Mesenchymal stem cell (in vitro differentiated cells and primary cell): Measurements from ENCODE around the gene LRRC9.
A peak's percentile ranks its signal among the peaks of the same experiment; 100 is the strongest.

Experiments
- DNase-seq: peaks from one replicate; pipeline ENCODE4 v3.0.0-alpha.2; 2013
- H2AFZ ChIP-seq: one replicate; pipeline ENCODE4 v1.6.1; 2013; ENCODE audit warnings: low read depth, mild to moderate bottlenecking, control low read depth, inconsistent platforms, low read length, moderate library complexity
- H2AK5ac ChIP-seq: 2 replicates; pipeline ENCODE4 v1.6.1; 2013; ENCODE audit warnings: low read length, moderate library complexity, mild to moderate bottlenecking, inconsistent platforms; ENCODE audit not compliant: severe bottlenecking
- H2BK120ac ChIP-seq: one replicate; pipeline ENCODE4 v1.6.1; 2013; ENCODE audit warnings: low read depth, mild to moderate bottlenecking, inconsistent platforms, low read length, moderate library complexity
- H2BK12ac ChIP-seq, 2 experiments: one replicate each; pipeline ENCODE4 v1.6.1; 2013; ENCODE audit warnings: inconsistent platforms in 2 of 2, low read length in 2 of 2, mild to moderate bottlenecking in 2 of 2, moderate library complexity in 2 of 2, control low read depth in 1 of 2
- H2BK15ac ChIP-seq: one replicate; pipeline ENCODE4 v1.6.1; 2013; ENCODE audit warnings: mild to moderate bottlenecking, low read depth, inconsistent platforms; ENCODE audit not compliant: poor library complexity, severe bottlenecking
- H2BK5ac ChIP-seq: 2 replicates; pipeline ENCODE4 v1.6.1; 2013; ENCODE audit warnings: low read depth, mild to moderate bottlenecking, low read length, control low read depth, inconsistent platforms; ENCODE audit not compliant: poor library complexity, severe bottlenecking
- H3K14ac ChIP-seq, 2 experiments: one replicate each; pipeline ENCODE4 v1.6.1; 2013; ENCODE audit warnings: inconsistent platforms in 2 of 2, low read length in 2 of 2, control low read depth in 1 of 2, mild to moderate bottlenecking in 1 of 2, moderate library complexity in 1 of 2
- H3K18ac ChIP-seq, 2 experiments: one replicate each; pipeline ENCODE4 v1.6.1; 2013; ENCODE audit warnings: inconsistent platforms in 2 of 2, low read length in 2 of 2, control low read depth in 1 of 2, low read depth in 1 of 2, mild to moderate bottlenecking in 1 of 2
- H3K23ac ChIP-seq, 2 experiments: one replicate each; pipeline ENCODE4 v1.6.1; 2013; ENCODE audit warnings: inconsistent platforms in 2 of 2, low read length in 2 of 2, mild to moderate bottlenecking in 2 of 2, moderate library complexity in 2 of 2, control low read depth in 1 of 2
- H3K27ac ChIP-seq: 2 replicates; pipeline ENCODE4 v1.5.1; 2013; ENCODE audit warnings: mild to moderate bottlenecking, moderate library complexity, low read length, control low read depth, inconsistent platforms; ENCODE audit not compliant: poor library complexity, severe bottlenecking
- H3K27me3 ChIP-seq, 2 experiments: 2 replicates each; pipeline versions ENCODE4 v1.6.1 to v1.7.0; 2013; ENCODE audit warnings: low read length in 2 of 2, mild to moderate bottlenecking in 2 of 2, moderate library complexity in 2 of 2, control low read depth in 1 of 2, inconsistent platforms in 1 of 2; ENCODE audit not compliant: control insufficient read depth in 1 of 2, insufficient read depth in 1 of 2
- H3K36me3 ChIP-seq, 2 experiments: 2 replicates each; pipeline versions ENCODE4 v1.6.1 to v1.7.0; 2013; ENCODE audit warnings: low read length in 2 of 2, control low read depth in 1 of 2, inconsistent platforms in 1 of 2, low read depth in 1 of 2, mild to moderate bottlenecking in 1 of 2; ENCODE audit not compliant: insufficient read depth in 2 of 2, control insufficient read depth in 1 of 2
- H3K4ac ChIP-seq, 2 experiments: one replicate each; pipeline ENCODE4 v1.6.1; 2013; ENCODE audit warnings: inconsistent platforms in 2 of 2, low read length in 2 of 2, mild to moderate bottlenecking in 2 of 2, moderate library complexity in 2 of 2, control low read depth in 1 of 2, low read depth in 1 of 2
- H3K4me1 ChIP-seq: 2 replicates; pipeline ENCODE4 v1.6.1; 2013; ENCODE audit warnings: low read depth, low read length, control low read depth; ENCODE audit not compliant: control insufficient read depth, insufficient read depth
- H3K4me2 ChIP-seq: 2 replicates; pipeline ENCODE4 v1.6.1; 2013; ENCODE audit warnings: low read length, mild to moderate bottlenecking, inconsistent platforms; ENCODE audit not compliant: poor library complexity, severe bottlenecking
- H3K4me3 ChIP-seq, 2 experiments: 2 replicates each; pipeline versions ENCODE4 v1.5.1 to v1.7.0; 2013; ENCODE audit warnings: low read length in 2 of 2, mild to moderate bottlenecking in 2 of 2, control low read depth in 1 of 2, low read depth in 1 of 2; ENCODE audit not compliant: insufficient read depth in 1 of 2
- H3K79me1 ChIP-seq: replicated peaks from 2 replicates; pipeline ENCODE4 v1.6.1; 2013; ENCODE audit warnings: mild to moderate bottlenecking, control low read depth, low read length, inconsistent platforms; ENCODE audit not compliant: poor library complexity, severe bottlenecking
- H3K9ac ChIP-seq: 2 replicates; pipeline ENCODE4 v1.7.0; 2013; ENCODE audit warnings: mild to moderate bottlenecking, low read length, moderate library complexity
- H3K9me3 ChIP-seq: 2 replicates; pipeline ENCODE4 v1.7.0; 2013; ENCODE audit warnings: mild to moderate bottlenecking, low read length; ENCODE audit not compliant: control insufficient read depth
- H4K8ac ChIP-seq: one replicate; pipeline ENCODE4 v1.6.1; 2013; ENCODE audit warnings: inconsistent platforms, mild to moderate bottlenecking, low read length, moderate library complexity
- H4K91ac ChIP-seq: one replicate; pipeline ENCODE4 v1.6.1; 2013; ENCODE audit warnings: mild to moderate bottlenecking, low read length, inconsistent platforms
- WGBS: methylation state at CpG from one replicate; pipeline ENCODE4 v1.1.7; 2013; ENCODE audit warnings: mixed read lengths; 5-methylcytosine and 5-hydroxymethylcytosine counted together

LRRC9 gene

DNA sequence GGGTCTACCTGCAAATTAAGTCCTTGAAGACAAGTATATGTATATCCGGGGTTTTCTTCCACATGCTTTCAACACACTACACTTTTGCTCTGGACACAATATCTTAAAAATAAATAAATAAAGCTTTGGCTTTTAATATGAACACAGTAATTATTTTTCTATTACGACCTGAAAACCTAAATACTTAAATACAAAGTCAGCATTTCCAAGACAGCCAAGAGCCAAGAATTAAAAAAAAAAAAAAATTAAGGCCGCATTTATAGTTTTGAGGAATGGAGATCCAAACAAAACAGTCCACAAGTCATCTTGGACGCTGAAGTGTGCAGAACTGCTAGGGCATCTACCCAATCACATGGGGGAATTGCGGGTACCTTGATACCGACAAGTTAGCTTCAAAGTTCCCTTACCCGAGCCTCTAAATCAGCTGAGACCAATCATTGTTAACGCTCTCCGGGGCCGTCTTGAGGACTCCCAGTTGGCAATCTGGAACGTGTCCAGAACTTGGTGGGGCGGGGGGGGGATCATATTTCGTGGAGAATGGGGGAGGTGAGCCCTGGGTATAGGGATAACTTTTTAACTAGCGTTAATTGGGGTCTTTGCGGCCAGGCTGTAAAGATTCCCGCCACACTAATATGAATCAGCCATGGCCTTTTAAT is 171.0 kb downstream of the LRRC9 start:
- peak overlapping the region; percentile 100 for H3K9ac ChIP-seq
- no peak overlapping the region for H2AK5ac ChIP-seq
- H2BK12ac ChIP-seq, result no peak overlapping the region
- peak overlapping the region; percentile 86 for H2BK120ac ChIP-seq
- peak overlapping the region; percentile 66 for H4K8ac ChIP-seq
- H3K23ac ChIP-seq, result no peak overlapping the region
- H2BK5ac ChIP-seq, result no peak overlapping the region
- peak; percentile 75 for DNase-seq
- H2AFZ ChIP-seq, result no peak overlapping the region
- H3K18ac ChIP-seq, result peak overlapping the region in 1 of 2 experiments; percentile 73
- 24% methylated on average over 10 of the region's 16 CpGs for WGBS
- H3K27me3 ChIP-seq, result no peaks in the 10 kb centered on the region
- no peaks in the 10 kb centered on the region for H3K9me3 ChIP-seq
- H3K36me3 ChIP-seq, result no peaks in the 10 kb centered on the region
- peaks cover 2% of the 10 kb centered on the region for H3K79me1 ChIP-seq
- H3K27ac ChIP-seq, result peak overlapping the region; percentile 90
- H3K4ac ChIP-seq, result no peak overlapping the region
- peak overlapping the region; percentile 84 to 98 for H3K4me3 ChIP-seq
- H3K4me2 ChIP-seq, result peak overlapping the region; percentile 78
- peaks cover 3% of the 10 kb centered on the region for H3K4me1 ChIP-seq
- H2BK15ac ChIP-seq, result no peak overlapping the region
- peak overlapping the region; percentile 59 for H4K91ac ChIP-seq
- H3K14ac ChIP-seq, result no peak overlapping the region

GRCh38 chr14:60091550-60092525 is 171.9 kb downstream of the LRRC9 start, which contains the start of gene PCNX4:
Gene PCNX4, plus strand, starts transcription at chr14:60091923. Its CDS starts 15,716 bp downstream, at chr14:60107639.
- Histone ChIP-seq H3K9ac (peak within 1 kb of the TSS; percentile 100), H3K23ac (peak within 1 kb of the TSS in 1 of 2 experiments; percentile 84), H2AK5ac (peak within 1 kb of the TSS; percentile 43), H2AFZ (peak within 1 kb of the TSS; percentile 74), H3K79me1 (peaks cover 2% of the 10 kb centered on the region), H3K27me3 (no peaks in the 10 kb centered on the region), H3K4me3 (peak within 1 kb of the TSS; percentile 84 to 98), H4K8ac (peak within 1 kb of the TSS; percentile 93), H2BK15ac (peak within 1 kb of the TSS; percentile 15), H3K36me3 (no peaks in the 10 kb centered on the region), H3K4me2 (peak within 1 kb of the TSS; percentile 78), H4K91ac (peak within 1 kb of the TSS; percentile 73), H3K14ac (peak within 1 kb of the TSS in 1 of 2 experiments; percentile 93), H3K27ac (peak within 1 kb of the TSS; percentile 90), H3K9me3 (no peaks in the 10 kb centered on the region), H3K4ac (peak within 1 kb of the TSS; percentile 55 to 96), H3K18ac (peak within 1 kb of the TSS; percentile 80 to 96), H2BK12ac (peak within 1 kb of the TSS; percentile 29 to 40), H3K4me1 (peaks cover 3% of the 10 kb centered on the region), H2BK120ac (peak within 1 kb of the TSS; percentile 86), H2BK5ac (peak within 1 kb of the TSS; percentile 68)
- under 1% methylated on average over 87 of the region's 88 CpGs for WGBS
- DNase-seq, result peak; percentile 99

- H2AFZ ChIP-seq, result no peak overlapping the region
- peaks cover 0 to 5% of the 10 kb centered on the region in 2 experiments for H3K36me3 ChIP-seq
- peaks cover 2% of the 10 kb centered on the region for H3K79me1 ChIP-seq
- H3K18ac ChIP-seq, result peak overlapping the region; percentile 80 to 96
- peak overlapping the region; percentile 90 for H3K27ac ChIP-seq
- peak; percentile 54 for DNase-seq
- peak overlapping the region; percentile 100 for H3K9ac ChIP-seq
- no peaks in the 10 kb centered on the region for H3K9me3 ChIP-seq
- H3K4me1 ChIP-seq, result peaks cover 3% of the 10 kb centered on the region
- H4K8ac ChIP-seq, result no peak overlapping the region
- no peak overlapping the region for H3K23ac ChIP-seq
- peak overlapping the region; percentile 43 for H2AK5ac ChIP-seq
- H3K4me2 ChIP-seq, result peak overlapping the region; percentile 71
- 0% methylated on average over 11 of the region's 14 CpGs for WGBS
- H3K14ac ChIP-seq, result peak overlapping the region in 1 of 2 experiments; percentile 28
- H3K4me3 ChIP-seq, result peak overlapping the region; percentile 84 to 98
- no peaks in the 10 kb centered on the region for H3K27me3 ChIP-seq
- peak overlapping the region; percentile 78 for H2BK120ac ChIP-seq
- no peak overlapping the region for H4K91ac ChIP-seq
- peak overlapping the region; percentile 15 for H2BK15ac ChIP-seq
- H2BK12ac ChIP-seq, result no peak overlapping the region
- peak overlapping the region; percentile 68 for H2BK5ac ChIP-seq
- peak overlapping the region in 1 of 2 experiments; percentile 96 for H3K4ac ChIP-seq
Observed at GRCh38 chr14:60092526-60092920, 172.6 kb downstream of the LRRC9 start.
